ENCODE data around the gene SRGAP1.

Gene SRGAP1

DNA sequence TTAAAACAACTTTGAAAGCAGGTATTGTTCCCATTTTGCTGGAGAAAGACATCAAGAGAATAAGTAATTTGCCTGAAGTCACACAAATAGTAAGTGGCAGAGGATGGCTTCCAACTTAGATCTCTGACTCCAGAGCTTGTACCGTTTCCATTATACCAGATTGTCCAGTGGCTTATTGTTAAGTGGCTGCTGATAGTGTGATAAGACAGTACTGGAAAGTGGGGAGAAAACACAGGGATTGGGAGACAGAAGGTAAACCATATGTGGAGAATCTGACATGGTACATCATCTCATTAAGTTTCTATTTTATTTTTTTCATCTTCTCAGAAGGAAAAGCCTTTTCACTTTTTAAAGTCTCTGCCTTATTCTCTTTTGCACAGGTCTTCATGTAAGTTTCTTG is 108.5 kb downstream of the SRGAP1 start:
- Histone ChIP-seq H3K27ac (ENCODE audit: extremely low read depth, low read depth, low read length) (no peak overlapping the region), H3K36me3 (ENCODE audit: control insufficient read depth in 2 of 2, insufficient read depth in 1 of 2, low read length in 2 of 2) (no peaks in the 10 kb centered on the region), H3K4me3 (ENCODE audit: low read depth, low read length) (no peak overlapping the region), H3K4me1 (ENCODE audit: control insufficient read depth, insufficient read depth, low read length) (0 out of 2 replicates have a peak, but pooled peaks cover 7% of the 10 kb centered on the region), H3K9me3 (ENCODE audit: control insufficient read depth, insufficient read depth, low read depth, low read length) (no peaks in the 10 kb centered on the region)
- ChIA-PET CTCF (no interaction called here), POLR2A (no interaction called here)
- TF ChIP-seq ZNF138 (tag by site-specific recombination; IDR thresholded peaks at IDR 0.05; ENCODE audit: borderline replicate concordance): no peak
- no peak for TF ChIP-seq RBAK (tag by site-specific recombination; IDR thresholded peaks at IDR 0.05)
- TF ChIP-seq ZNF623 (tag by site-specific recombination; IDR thresholded peaks at IDR 0.05): no peak
- TF ChIP-seq GLI4 (tag by site-specific recombination; IDR thresholded peaks at IDR 0.05): no peak
- TF ChIP-seq, protein P1, sequence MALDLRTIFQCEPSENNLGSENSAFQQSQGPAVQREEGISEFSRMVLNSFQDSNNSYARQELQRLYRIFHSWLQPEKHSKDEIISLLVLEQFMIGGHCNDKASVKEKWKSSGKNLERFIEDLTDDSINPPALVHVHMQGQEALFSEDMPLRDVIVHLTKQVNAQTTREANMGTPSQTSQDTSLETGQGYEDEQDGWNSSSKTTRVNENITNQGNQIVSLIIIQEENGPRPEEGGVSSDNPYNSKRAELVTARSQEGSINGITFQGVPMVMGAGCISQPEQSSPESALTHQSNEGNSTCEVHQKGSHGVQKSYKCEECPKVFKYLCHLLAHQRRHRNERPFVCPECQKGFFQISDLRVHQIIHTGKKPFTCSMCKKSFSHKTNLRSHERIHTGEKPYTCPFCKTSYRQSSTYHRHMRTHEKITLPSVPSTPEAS (tag by site-specific recombination; IDR thresholded peaks at IDR 0.05): no peak
- TF ChIP-seq HOXC10 (CRISPR knock-in tag; IDR thresholded peaks at IDR 0.05): no peak
- no peak for TF ChIP-seq KLF8 (tag by site-specific recombination; IDR thresholded peaks at IDR 0.05)
- no peak for TF ChIP-seq IKZF3 (tag by site-specific recombination; IDR thresholded peaks at IDR 0.05)

DNA sequence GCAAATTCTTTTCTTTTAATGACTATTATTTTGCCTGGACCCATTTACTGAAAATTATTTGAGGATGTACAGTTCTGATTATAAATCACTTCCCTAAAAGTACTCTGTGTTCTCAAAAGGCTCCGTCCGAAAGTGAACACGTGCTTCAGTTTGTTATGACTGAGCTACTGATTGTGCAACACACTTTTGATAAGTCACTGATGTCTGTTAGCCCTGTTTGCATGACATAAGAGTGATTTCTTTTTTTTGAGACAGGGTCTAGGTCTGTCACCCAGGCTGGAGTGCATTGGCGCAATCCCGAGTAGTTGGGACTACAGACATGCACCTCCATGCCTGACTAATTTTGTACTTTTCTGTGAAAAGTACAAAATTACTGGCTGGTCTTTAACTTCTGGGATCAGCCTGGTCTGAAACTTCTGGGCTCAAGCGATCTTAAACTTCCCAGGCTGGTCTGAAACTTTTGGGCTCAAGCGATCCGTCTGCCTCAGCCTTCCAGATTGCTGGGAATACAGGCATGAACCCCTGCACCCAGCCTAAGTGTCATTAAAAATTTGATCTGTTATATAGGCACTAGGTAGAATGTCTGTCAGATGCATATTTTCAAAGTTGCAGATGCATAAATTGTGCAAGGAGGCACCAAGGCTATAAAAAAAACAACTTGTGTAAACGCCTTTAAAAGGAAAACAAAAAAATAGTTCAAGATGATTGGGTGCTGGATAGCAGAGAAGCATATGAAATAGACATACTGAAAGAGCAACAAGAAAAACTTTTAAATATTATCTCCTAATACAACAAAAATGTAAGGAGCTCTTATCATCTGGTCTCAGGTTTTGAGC is 111.5 kb downstream of the SRGAP1 start:
- H3K27ac ChIP-seq (ENCODE audit: extremely low read depth, low read depth, low read length): no peak overlapping the region
- ChIA-PET CTCF (interaction anchor here (0.6 to 0.7 kb wide), 3 partner anchors 8 to 1055 kb away, joined by 3 to 6 read pairs (median 3); no protein-coding TSS in a partner anchor), POLR2A (no interaction called here)
- TF ChIP-seq ZFP37 (tag by site-specific recombination; IDR thresholded peaks at IDR 0.05) (no peak), SETDB1 (IDR thresholded peaks at IDR 0.05; ENCODE audit: insufficient read length, low read length) (no peak), ZNF248 (tag by site-specific recombination; IDR thresholded peaks at IDR 0.05) (no peak), GLI2 (tag by site-specific recombination; IDR thresholded peaks at IDR 0.05; ENCODE audit: borderline replicate concordance, low read depth) (no peak), GLI4 (tag by site-specific recombination; IDR thresholded peaks at IDR 0.05) (no peak), ZNF701 (tag by site-specific recombination; IDR thresholded peaks at IDR 0.05) (no peak), ZNF426 (tag by site-specific recombination; IDR thresholded peaks at IDR 0.05) (no peak), ZBTB21 (tag by site-specific recombination; IDR thresholded peaks at IDR 0.05) (no peak)
- TF ChIP-seq, protein P2, sequence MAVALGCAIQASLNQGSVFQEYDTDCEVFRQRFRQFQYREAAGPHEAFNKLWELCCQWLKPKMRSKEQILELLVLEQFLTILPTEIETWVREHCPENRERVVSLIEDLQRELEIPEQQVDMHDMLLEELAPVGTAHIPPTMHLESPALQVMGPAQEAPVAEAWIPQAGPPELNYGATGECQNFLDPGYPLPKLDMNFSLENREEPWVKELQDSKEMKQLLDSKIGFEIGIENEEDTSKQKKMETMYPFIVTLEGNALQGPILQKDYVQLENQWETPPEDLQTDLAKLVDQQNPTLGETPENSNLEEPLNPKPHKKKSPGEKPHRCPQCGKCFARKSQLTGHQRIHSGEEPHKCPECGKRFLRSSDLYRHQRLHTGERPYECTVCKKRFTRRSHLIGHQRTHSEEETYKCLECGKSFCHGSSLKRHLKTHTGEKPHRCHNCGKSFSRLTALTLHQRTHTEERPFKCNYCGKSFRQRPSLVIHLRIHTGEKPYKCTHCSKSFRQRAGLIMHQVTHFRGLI (tag by site-specific recombination; IDR thresholded peaks at IDR 0.05): no peak
- H3K4me3 ChIP-seq (ENCODE audit: low read depth, low read length): no peak overlapping the region
- H3K4me1 ChIP-seq (ENCODE audit: control insufficient read depth, insufficient read depth, low read length): 0 out of 2 replicates have a peak, but pooled peaks cover 4% of the 10 kb centered on the region
- no peaks in the 10 kb centered on the region for H3K9me3 ChIP-seq (ENCODE audit: control insufficient read depth, insufficient read depth, low read depth, low read length)
- H3K36me3 ChIP-seq (ENCODE audit: control insufficient read depth in 2 of 2, insufficient read depth in 1 of 2, low read length in 2 of 2): no peaks in the 10 kb centered on the region

GRCh38 chr12:63957496-63957895 is 113.0 kb downstream of the SRGAP1 start:
- H3K9me3 ChIP-seq (ENCODE audit: control insufficient read depth, insufficient read depth, low read depth, low read length): no peaks in the 10 kb centered on the region
- ChIA-PET CTCF (no interaction called here), POLR2A (no interaction called here)
- 0 out of 2 replicates have a peak, but pooled peaks cover 4% of the 10 kb centered on the region for H3K4me1 ChIP-seq (ENCODE audit: control insufficient read depth, insufficient read depth, low read length)
- no peak overlapping the region for H3K4me3 ChIP-seq (ENCODE audit: low read depth, low read length)
- H3K27ac ChIP-seq (ENCODE audit: extremely low read depth, low read depth, low read length): no peak overlapping the region
- H3K36me3 ChIP-seq (ENCODE audit: control insufficient read depth in 2 of 2, insufficient read depth in 1 of 2, low read length in 2 of 2): no peaks in the 10 kb centered on the region
- TF ChIP-seq ZNF394 (tag by site-specific recombination; IDR thresholded peaks at IDR 0.05; ENCODE audit: borderline replicate concordance) (no peak), ZNF558 (tag by site-specific recombination; IDR thresholded peaks at IDR 0.05) (no peak), TCF7L2 (IDR thresholded peaks at IDR 0.05; ENCODE audit: borderline replicate concordance, low read depth, low read length) (no peak), ZNF274 (IDR thresholded peaks at IDR 0.05; ENCODE audit: low read length) (no peak), ZNF274 (tag by site-specific recombination; IDR thresholded peaks at IDR 0.05; ENCODE audit: borderline replicate concordance) (no peak), ZNF555 (tag by site-specific recombination; conservative IDR thresholded peaks at IDR 0.05) (no peak), PRDM6 (tag by site-specific recombination; IDR thresholded peaks at IDR 0.05) (no peak), GLIS2 (tag by site-specific recombination; IDR thresholded peaks at IDR 0.05) (no peak), ZNF610 (tag by site-specific recombination; IDR thresholded peaks at IDR 0.05; ENCODE audit: borderline replicate concordance) (no peak)
- TF ChIP-seq, protein P3, sequence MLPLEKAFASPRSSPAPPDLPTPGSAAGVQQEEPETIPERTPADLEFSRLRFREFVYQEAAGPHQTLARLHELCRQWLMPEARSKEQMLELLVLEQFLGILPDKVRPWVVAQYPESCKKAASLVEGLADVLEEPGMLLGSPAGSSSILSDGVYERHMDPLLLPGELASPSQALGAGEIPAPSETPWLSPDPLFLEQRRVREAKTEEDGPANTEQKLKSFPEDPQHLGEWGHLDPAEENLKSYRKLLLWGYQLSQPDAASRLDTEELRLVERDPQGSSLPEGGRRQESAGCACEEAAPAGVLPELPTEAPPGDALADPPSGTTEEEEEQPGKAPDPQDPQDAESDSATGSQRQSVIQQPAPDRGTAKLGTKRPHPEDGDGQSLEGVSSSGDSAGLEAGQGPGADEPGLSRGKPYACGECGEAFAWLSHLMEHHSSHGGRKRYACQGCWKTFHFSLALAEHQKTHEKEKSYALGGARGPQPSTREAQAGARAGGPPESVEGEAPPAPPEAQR (tag by site-specific recombination; IDR thresholded peaks at IDR 0.05): no peak
